HG02623 (cell line): ENCODE measurements around the gene SDF2L1.
"Not testable (repeated sequence)": the region's sequence is repeated elsewhere in the genome, so short reads cannot be mapped to it uniquely, and the experiment has no call there.

ENCODE experiments used
- ATAC-seq: cut with Tn5 transposase; IDR thresholded peaks from one replicate; pipeline ENCODE4 v1.9.1; 2021; ENCODE audit warnings: moderate library complexity; ENCODE audit not compliant: unreplicated experiment

SDF2L1 gene

GRCh38 chr22:21684492-21685163, 42.5 kb downstream of the SDF2L1 start:
- no peak for ATAC-seq

DNA sequence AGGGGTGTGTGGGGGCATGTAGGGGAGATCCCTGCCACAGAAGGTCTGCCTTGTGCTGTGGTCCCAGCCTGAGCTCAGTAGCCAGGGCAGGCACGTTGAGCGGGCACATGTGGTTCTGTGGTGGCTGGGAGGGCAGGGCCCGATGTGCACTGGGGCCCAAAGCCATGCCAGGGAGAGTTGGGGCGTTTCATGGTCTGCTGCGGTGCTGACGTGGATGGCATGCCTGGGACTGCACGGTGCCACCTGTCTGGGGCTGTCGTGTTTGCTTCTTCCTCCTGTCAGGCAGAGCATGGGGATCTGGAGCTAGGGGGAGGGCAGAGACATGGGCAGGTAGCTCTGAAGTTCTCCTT, 43.0 kb downstream of the SDF2L1 start:
- ATAC-seq: no peak

DNA sequence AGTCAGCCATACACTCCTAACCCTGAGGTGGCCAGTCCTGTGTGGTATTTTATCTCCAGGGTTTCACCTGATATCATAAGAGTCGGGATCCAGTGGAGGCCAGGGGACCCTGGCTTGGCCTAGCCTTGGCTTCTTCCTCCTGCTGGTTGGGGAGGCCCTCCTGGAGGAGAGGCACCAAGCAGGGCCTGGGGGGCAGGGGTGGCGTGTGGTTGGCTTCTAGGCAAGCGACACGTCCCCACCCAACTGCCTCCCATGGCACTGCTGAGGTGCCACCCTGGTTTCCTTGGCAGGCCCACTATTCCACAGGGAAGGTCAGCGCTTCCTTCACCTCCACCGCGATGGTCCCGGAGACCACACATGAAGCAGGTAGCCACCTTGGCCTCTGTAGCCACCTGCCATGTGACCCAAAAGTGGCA, 44.1 kb downstream of the SDF2L1 start:
- ATAC-seq: no peak

- no peak for ATAC-seq
These were observed 44.7 kb downstream of the SDF2L1 start for GRCh38 chr22:21686634-21687393.

GRCh38 chr22:21687685-21688259, 45.7 kb downstream of the SDF2L1 start:
- no peak for ATAC-seq

- ATAC-seq: no peak
These were observed 46.2 kb downstream of the SDF2L1 start for GRCh38 chr22:21688341-21688705.

- no peak for ATAC-seq
These were observed 46.7 kb downstream of the SDF2L1 start for GRCh38 chr22:21688706-21689381.

GRCh38 chr22:21690401-21690801, 48.3 kb downstream of the SDF2L1 start:
- no peak for ATAC-seq

GRCh38 chr22:21691816-21692215, 49.7 kb downstream of the SDF2L1 start:
- no peak for ATAC-seq

DNA sequence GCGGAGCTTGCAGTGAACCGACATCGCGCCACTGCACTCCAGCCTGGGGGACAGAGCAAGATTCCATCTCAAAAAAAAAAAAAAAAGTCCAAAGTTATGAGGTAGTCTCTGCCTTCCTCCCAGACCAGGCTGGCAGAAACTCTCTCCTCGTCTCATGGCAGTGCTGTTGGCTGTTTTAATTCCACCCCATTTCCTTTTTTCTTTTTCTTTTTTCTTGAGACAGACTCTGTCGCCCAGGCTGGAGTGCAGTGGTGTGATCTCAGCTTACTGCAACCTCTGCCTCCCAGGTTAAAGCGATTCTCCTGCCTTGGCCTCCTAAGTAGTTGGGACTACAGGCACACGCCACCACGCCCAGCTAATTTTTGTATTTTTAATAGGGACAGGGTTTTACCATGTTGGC, 50.8 kb downstream of the SDF2L1 start:
- ATAC-seq: not testable (repeated sequence)

DNA sequence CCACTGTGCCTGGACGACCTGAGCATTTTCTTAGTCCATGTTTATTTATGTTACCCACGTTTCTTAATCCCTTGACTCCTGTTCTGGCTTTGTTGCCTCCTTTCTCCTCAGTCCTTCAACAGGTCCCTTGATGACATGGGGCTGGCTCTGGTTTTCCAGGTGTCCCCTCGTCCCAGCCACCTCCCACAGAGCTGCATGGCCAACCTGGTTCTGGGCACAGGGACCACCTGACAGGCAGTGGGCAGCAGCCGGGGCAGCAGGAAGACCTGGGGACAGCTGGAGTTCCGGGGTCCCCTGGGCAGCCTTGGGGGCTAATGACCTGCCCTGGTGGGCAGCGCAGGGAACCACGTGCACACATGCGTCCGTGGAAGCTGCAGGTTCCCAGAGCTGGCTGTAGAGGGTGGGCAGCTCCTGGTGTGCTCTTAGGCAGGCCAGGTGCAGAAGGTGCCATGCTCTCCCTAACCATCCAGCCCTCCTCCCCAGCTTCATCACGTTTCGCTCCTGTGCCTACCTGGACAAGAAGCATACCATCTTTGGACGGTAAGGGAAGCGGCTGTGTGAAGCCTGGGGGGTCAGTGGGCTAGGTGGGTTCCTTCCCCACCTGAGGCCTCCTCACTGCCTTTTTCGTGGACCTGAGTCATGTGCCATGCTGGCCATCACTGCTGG, 51.4 kb downstream of the SDF2L1 start:
- no peak for ATAC-seq
